GM12878 (cell line): Measurements from ENCODE around the gene TPGS1. TPM values are rescaled to one million over a fixed set of nuclear protein-coding genes. Genes with fewer than 3 reads are reported as not detected.

Experiments
- ATAC-seq: fragments of 200-7000 bp; cut with Tn5 transposase; 3 replicates; pipeline ENCODE4 v1.9.1; 2020; ENCODE audit warnings: mild to moderate bottlenecking, moderate library complexity
- BruUV-seq: library from RNA; stranded (reverse); fragments of 400-500 nt; replicated peaks from 2 replicates; lab custom pipeline; 2021; lab: Mats Ljungman, UMichigan
- CTCF ChIA-PET: fragments of 300-600 bp; sonication (Branson Sonifier 250); formaldehyde crosslinking; extraction: SDS; loops from one replicate; lab custom pipeline; 2021; ENCODE audit warnings: inconsistent platforms; lab: Yijun Ruan, JAX
- POLR2A ChIA-PET: fragments of 350-600 bp; formaldehyde crosslinking; extraction: SDS; loops from one replicate; lab custom pipeline; 2021; ENCODE audit warnings: inconsistent platforms; lab: Charles Lee
- RAD21 ChIA-PET: fragments of 300-600 bp; sonication (Branson Sonifier 250); formaldehyde crosslinking; loops from one replicate; lab custom pipeline; 2023; ENCODE audit warnings: antibody characterized with exemption; ENCODE audit not compliant: unreplicated experiment; lab: Charles Lee
- SMC1A ChIA-PET: fragments of 300-600 bp; sonication (Branson Sonifier 250); formaldehyde crosslinking; loops from one replicate; lab custom pipeline; 2023; ENCODE audit not compliant: unreplicated experiment, uncharacterized antibody; lab: Charles Lee
- DNase-seq: peaks from one replicate; pipeline ENCODE4 v3.0.0-alpha.2; 2011; ENCODE audit warnings: low read depth, low spot score
- FAIRE-seq: peaks from 3 replicates; lab custom pipeline; 2011; peaks lifted over from hg19 to GRCh38; lab: Jason Lieb, UNC
- H2AFZ ChIP-seq: 2 replicates; pipeline ENCODE4 v1.6.0; 2011; ENCODE audit warnings: low read depth, low read length, control low read depth; ENCODE audit not compliant: control insufficient read depth
- H3K27ac ChIP-seq: 2 replicates; pipeline ENCODE4 v1.5.1; 2011; ENCODE audit warnings: control low read depth; ENCODE audit not compliant: control insufficient read depth, insufficient read depth
- H3K27me3 ChIP-seq, 2 experiments: replicated peaks in 1 of 2; 2 replicates each; pipeline versions ENCODE4 v1.6.0 to v1.6.1; 2011; ENCODE audit warnings: low read length in 1 of 2; ENCODE audit not compliant: control insufficient read depth in 2 of 2, insufficient read depth in 2 of 2
- H3K36me3 ChIP-seq, 2 experiments: 2 replicates each; pipeline ENCODE4 v1.5.1; 2011; ENCODE audit warnings: low read length in 1 of 2; ENCODE audit not compliant: control insufficient read depth in 2 of 2, insufficient read depth in 2 of 2
- H3K4me1 ChIP-seq: 2 replicates; pipeline ENCODE4 v1.6.1; 2011; ENCODE audit warnings: mild to moderate bottlenecking, low read length, moderate library complexity, mixed read lengths; ENCODE audit not compliant: control insufficient read depth, insufficient read depth
- H3K4me2 ChIP-seq: 2 replicates; pipeline ENCODE4 v1.6.0; 2011; ENCODE audit warnings: control low read depth; ENCODE audit not compliant: control insufficient read depth, insufficient read depth
- H3K4me3 ChIP-seq: fragments of 200-600 bp; sonication (generic); 2 replicates; pipeline ENCODE4 v1.5.1; 2016
- H3K79me2 ChIP-seq: 2 replicates; pipeline ENCODE4 v1.6.0; 2011; ENCODE audit warnings: low read length; ENCODE audit not compliant: control insufficient read depth, insufficient read depth
- H3K9ac ChIP-seq: 2 replicates; pipeline ENCODE4 v1.8.0; 2011; ENCODE audit warnings: low read length, control low read depth, mixed read lengths; ENCODE audit not compliant: control insufficient read depth, insufficient read depth
- H3K9me3 ChIP-seq: replicated peaks from 3 replicates; pipeline ENCODE4 v1.5.1; 2011; ENCODE audit warnings: mild to moderate bottlenecking, low read length; ENCODE audit not compliant: control insufficient read depth, insufficient read depth
- H4K20me1 ChIP-seq: 2 replicates; pipeline ENCODE4 v1.6.0; 2011; ENCODE audit not compliant: control insufficient read depth, insufficient read depth
- ATF7 ChIP-seq: fragments of 450-650 bp; IDR thresholded peaks from 2 replicates; pipeline ENCODE4 v1.6.1; 2016; ENCODE audit warnings: low read depth, mild to moderate bottlenecking
- BHLHE40 ChIP-seq, 2 experiments: fragments of 450-650 bp in 1 of 2; IDR thresholded peaks; 2 replicates each; pipeline ENCODE4 v1.6.1; 2011 to 2017; ENCODE audit warnings: low read depth in 2 of 2, borderline replicate concordance in 1 of 2, improper control_type of control experiment in 1 of 2, low read length in 1 of 2, mild to moderate bottlenecking in 1 of 2
- CEBPB ChIP-seq, 2 experiments: fragments of 150-350 bp in 1 of 2; IDR thresholded peaks; 2 replicates each; pipeline ENCODE4 v1.6.1; 2012 to 2014; ENCODE audit warnings: low read depth in 2 of 2, low read length in 2 of 2, borderline replicate concordance in 1 of 2, inconsistent platforms in 1 of 2
- EGR1 ChIP-seq, 2 experiments: IDR thresholded peaks; 1 replicate in 1 of 2; 2 replicates in 1 of 2; pipeline ENCODE4 v1.6.1; 2011 to 2012; ENCODE audit warnings: low read depth in 2 of 2, low read length in 2 of 2, borderline replicate concordance in 1 of 2, mild to moderate bottlenecking in 1 of 2, moderate library complexity in 1 of 2
- HCFC1 ChIP-seq: fragments of 150-350 bp; IDR thresholded peaks from 2 replicates; pipeline ENCODE4 v1.6.1; 2014; ENCODE audit warnings: low read length
- JUND ChIP-seq: IDR thresholded peaks from 2 replicates; pipeline ENCODE4 v1.6.1; 2012; ENCODE audit warnings: low read depth, mild to moderate bottlenecking, low read length, improper control_type of control experiment, moderate library complexity
- MEF2B ChIP-seq: fragments of 450-650 bp; IDR thresholded peaks from 2 replicates; pipeline ENCODE4 v1.6.1; 2018; ENCODE audit warnings: mild to moderate bottlenecking, moderate library complexity; ENCODE audit not compliant: partially characterized antibody, poor library complexity, severe bottlenecking
- POLR2A ChIP-seq: IDR thresholded peaks from 2 replicates; pipeline ENCODE4 v1.6.1; 2011; ENCODE audit warnings: low read depth, mild to moderate bottlenecking, low read length
- SMAD5 ChIP-seq: IDR thresholded peaks from 2 replicates; pipeline ENCODE4 v1.6.1; 2016; ENCODE audit warnings: antibody characterized with exemption, low read depth
- SMC3 ChIP-seq: IDR thresholded peaks from 2 replicates; pipeline ENCODE4 v1.6.1; 2011; ENCODE audit warnings: low read length, improper control_type of control experiment, borderline replicate concordance
- TCF7 ChIP-seq: IDR thresholded peaks from 2 replicates; pipeline ENCODE4 v1.6.1; 2014; ENCODE audit warnings: antibody characterized with exemption, borderline replicate concordance
- WRNIP1 ChIP-seq: IDR thresholded peaks from 2 replicates; pipeline ENCODE4 v1.6.1; 2011; ENCODE audit warnings: low read depth, low read length, improper control_type of control experiment, borderline replicate concordance
- WGBS: methylation state at CpG from one replicate; pipeline ENCODE4 v1.1.6; 2016; ENCODE audit warnings: low lambda C conversion rate; ENCODE audit not compliant: insufficient replicate concordance, insufficient coverage; ENCODE audit errors: missing lambda C conversion rate; 5-methylcytosine and 5-hydroxymethylcytosine counted together
- in situ Hi-C: fragments of 300-500 bp; cut with MboI; formaldehyde crosslinking; loops from 9 replicates; pipeline ENCODE4 v1.14.3; 2018; ENCODE audit warnings: mixed read lengths
- intact Hi-C: fragments of 100-400 bp; cut with micrococcal nuclease; formaldehyde crosslinking; loops from one replicate; pipeline ENCODE4 v1.14.2; 2022; ENCODE audit not compliant: unreplicated experiment
- polyA plus RNA-seq, 11 experiments: library from polyadenylated mRNA; depleted of rRNA in 4 of 11; unstranded in 6 of 11; stranded (reverse) in 5 of 11; fragments of >200 nt; fragmentation: Nextera tagmentation in 4 of 11; fragmentation: Illumina TruSeq in 1 of 11; extraction: Ambion mirVana in 4 of 11; extraction: Trizol in 1 of 11; gene quantifications; 1 replicate in 1 of 11; 2 replicates in 10 of 11; pipeline versions ENCODE4 v1.2.1 to v1.2.3, GENCODE V29; 2011 to 2016; ENCODE audit warnings: inconsistent platforms in 2 of 11, missing spikeins in 2 of 11, low read depth in 1 of 11
- total RNA-seq, 4 experiments: library from RNA; depleted of rRNA in 3 of 4; stranded (reverse); fragments of >200 nt in 3 of 4; fragmentation: Illumina TruSeq in 1 of 4; extraction: Trizol in 1 of 4; gene quantifications; 2 replicates each; pipeline versions ENCODE4 v1.2.1 to v1.2.3, GENCODE V29; 2013 to 2021
- TF ChIP-seq, protein P1 (sequence below): fragments of 450-650 bp; IDR thresholded peaks from 2 replicates; pipeline ENCODE4 v1.6.1; 2017; ENCODE audit warnings: borderline replicate concordance
- TF ChIP-seq, protein P2 (sequence below): fragments of 150-350 bp; IDR thresholded peaks from 2 replicates; pipeline ENCODE4 v1.6.1; 2014; ENCODE audit warnings: mild to moderate bottlenecking, low read depth, low read length

The TPGS1 gene
- total and polyA plus RNA-seq, 10 of the 15 experiments (the other 5 are each of a cell fraction or from before 2014, with no cell fraction given) = 0.24 to 24.7 (median 7.7) TPM; not detected in 2

DNA sequence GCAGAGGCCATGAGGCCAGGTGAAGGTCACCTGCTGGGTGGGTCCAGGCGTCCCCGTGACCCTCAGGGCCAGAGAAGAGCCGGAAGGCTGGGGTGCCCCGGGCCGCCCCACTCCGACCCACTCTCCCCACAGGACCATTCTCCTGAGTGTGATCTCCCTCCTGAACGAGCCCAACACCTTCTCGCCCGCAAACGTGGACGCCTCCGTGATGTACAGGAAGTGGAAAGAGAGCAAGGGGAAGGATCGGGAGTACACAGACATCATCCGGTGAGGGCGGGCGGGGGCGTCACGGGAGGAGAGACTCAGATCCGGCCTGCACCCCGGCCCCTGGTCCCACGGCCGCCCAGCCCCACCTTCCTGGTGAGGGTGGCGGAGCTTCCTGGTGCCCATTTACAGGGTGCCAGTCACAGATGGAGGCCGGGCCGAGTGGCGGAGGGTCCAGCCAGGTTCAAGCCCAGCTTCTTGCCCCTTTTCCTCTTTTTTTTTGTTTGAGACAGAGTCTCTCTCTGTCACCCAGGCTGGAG lies 29.6 kb downstream of the TPGS1 start:
- no peak for FAIRE-seq
- H3K4me3 ChIP-seq = no peak overlapping the region
- ChIA-PET RAD21 (no interaction called here), SMC1A (no interaction called here), POLR2A (no interaction called here), CTCF (no interaction called here)
- H3K27me3 ChIP-seq = no peaks in the 10 kb centered on the region
- peaks cover 0 to 5% of the 10 kb centered on the region in 2 experiments; a peak in 3 of 4 replicates for H3K36me3 ChIP-seq
- WGBS = 97% methylated on average over 13 of the region's 26 CpGs
- in situ Hi-C loops = no loop called here
- peaks cover 8% of the 10 kb centered on the region for H3K4me1 ChIP-seq
- no peak overlapping the region for H2AFZ ChIP-seq
- TF ChIP-seq JUND (no peak), WRNIP1 (no peak), POLR2A (no peak), BHLHE40 (IDR thresholded peaks at IDR 0.05; ENCODE audit: borderline replicate concordance in 1 of 2, low read depth in 2 of 2, low read length in 1 of 2) (no peak), SMC3 (no peak)
- H4K20me1 ChIP-seq = no peaks in the 10 kb centered on the region; the same call in 1 of the 2 replicates
- H3K4me2 ChIP-seq = no peak overlapping the region
- intact Hi-C loops = no loop called here
- peaks cover 24% of the 10 kb centered on the region for H3K79me2 ChIP-seq
- no peak for ATAC-seq
- no peak for DNase-seq
- BruUV-seq = no TSS peak
- no peak overlapping the region for H3K9ac ChIP-seq
- H3K27ac ChIP-seq = no peak overlapping the region
- H3K9me3 ChIP-seq = no peaks in the 10 kb centered on the region

DNA sequence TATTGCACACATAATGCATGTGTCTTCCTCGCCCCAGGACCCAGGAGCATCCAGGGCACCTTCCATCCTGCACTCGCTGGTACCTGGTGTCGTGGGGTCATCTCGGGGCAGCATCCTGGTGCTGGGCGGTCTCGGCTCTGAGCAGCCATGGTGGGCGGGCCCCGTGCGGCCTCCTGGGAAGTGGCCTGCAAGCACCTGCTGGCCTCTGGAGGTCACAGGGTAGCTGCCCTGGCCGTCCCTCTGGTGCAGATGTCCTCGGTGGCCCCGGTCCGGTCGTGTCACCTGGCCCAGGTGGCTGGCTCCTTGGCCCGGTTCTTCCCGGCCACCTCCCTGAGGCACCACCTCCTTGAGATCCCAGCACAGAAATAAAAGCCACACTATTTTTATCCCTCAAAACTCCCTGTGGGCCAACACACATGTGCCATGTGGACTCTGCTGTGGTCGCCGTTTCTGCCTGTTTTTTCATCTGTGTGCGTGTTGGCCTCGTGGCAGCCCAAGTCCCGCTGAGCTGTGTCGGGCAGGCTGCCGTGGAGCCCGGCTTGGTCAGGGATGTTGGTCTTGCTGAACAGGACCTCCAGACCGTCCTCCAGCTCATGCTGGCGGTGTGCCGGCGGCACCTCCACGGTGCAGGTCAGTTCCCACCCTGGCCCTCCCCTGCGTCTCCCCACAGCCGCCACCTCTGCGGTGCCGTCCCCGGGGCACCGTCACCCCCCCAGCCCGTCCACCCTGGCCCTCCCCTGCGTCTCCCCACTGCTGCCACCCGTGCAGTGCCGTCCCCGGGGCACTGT lies 31.5 kb downstream of the TPGS1 start:
- DNase-seq = no peak
- 89% methylated on average over 26 of the region's 40 CpGs for WGBS
- H3K4me1 ChIP-seq = peaks cover 2% of the 10 kb centered on the region
- no peaks in the 10 kb centered on the region; the same call in 1 of the 2 replicates for H4K20me1 ChIP-seq
- RAD21 ChIA-PET = no interaction called here
- intact Hi-C loops (no loop called here), in situ Hi-C loops (no loop called here)
- SMC1A ChIA-PET = no interaction called here
- CTCF ChIA-PET = no interaction called here
- BruUV-seq = TSS peak; percentile 56
- no peak for FAIRE-seq
- H3K9me3 ChIP-seq = no peaks in the 10 kb centered on the region
- H3K4me2 ChIP-seq = no peak overlapping the region
- H3K79me2 ChIP-seq = peaks cover 5% of the 10 kb centered on the region
- peaks cover 0 to 5% of the 10 kb centered on the region in 2 experiments; a peak in 3 of 4 replicates for H3K36me3 ChIP-seq
- no peak overlapping the region for H3K27ac ChIP-seq
- POLR2A ChIA-PET = no interaction called here
- H3K9ac ChIP-seq = no peak overlapping the region
- no peak overlapping the region for H3K4me3 ChIP-seq
- H2AFZ ChIP-seq = no peak overlapping the region
- no peaks in the 10 kb centered on the region for H3K27me3 ChIP-seq
- ATAC-seq = no peak
- TF ChIP-seq EGR1 (IDR thresholded peaks at IDR 0.05; ENCODE audit: borderline replicate concordance in 1 of 2, low read depth in 2 of 2, low read length in 2 of 2) (no peak), MEF2B (no peak), TCF7 (no peak), WRNIP1 (no peak), ATF7 (no peak), CEBPB (IDR thresholded peaks at IDR 0.05; ENCODE audit: borderline replicate concordance in 1 of 2, low read depth in 2 of 2, low read length in 2 of 2) (no peak), HCFC1 (no peak), SMAD5 (no peak)
- TF ChIP-seq, protein P1, sequence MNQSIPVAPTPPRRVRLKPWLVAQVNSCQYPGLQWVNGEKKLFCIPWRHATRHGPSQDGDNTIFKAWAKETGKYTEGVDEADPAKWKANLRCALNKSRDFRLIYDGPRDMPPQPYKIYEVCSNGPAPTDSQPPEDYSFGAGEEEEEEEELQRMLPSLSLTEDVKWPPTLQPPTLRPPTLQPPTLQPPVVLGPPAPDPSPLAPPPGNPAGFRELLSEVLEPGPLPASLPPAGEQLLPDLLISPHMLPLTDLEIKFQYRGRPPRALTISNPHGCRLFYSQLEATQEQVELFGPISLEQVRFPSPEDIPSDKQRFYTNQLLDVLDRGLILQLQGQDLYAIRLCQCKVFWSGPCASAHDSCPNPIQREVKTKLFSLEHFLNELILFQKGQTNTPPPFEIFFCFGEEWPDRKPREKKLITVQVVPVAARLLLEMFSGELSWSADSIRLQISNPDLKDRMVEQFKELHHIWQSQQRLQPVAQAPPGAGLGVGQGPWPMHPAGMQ = no peak
- TF ChIP-seq, protein P2, sequence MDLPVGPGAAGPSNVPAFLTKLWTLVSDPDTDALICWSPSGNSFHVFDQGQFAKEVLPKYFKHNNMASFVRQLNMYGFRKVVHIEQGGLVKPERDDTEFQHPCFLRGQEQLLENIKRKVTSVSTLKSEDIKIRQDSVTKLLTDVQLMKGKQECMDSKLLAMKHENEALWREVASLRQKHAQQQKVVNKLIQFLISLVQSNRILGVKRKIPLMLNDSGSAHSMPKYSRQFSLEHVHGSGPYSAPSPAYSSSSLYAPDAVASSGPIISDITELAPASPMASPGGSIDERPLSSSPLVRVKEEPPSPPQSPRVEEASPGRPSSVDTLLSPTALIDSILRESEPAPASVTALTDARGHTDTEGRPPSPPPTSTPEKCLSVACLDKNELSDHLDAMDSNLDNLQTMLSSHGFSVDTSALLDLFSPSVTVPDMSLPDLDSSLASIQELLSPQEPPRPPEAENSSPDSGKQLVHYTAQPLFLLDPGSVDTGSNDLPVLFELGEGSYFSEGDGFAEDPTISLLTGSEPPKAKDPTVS = no peak
